GM12878 (cell line): ENCODE measurements around the gene SRSF3. TPM values are rescaled to one million over a fixed set of nuclear protein-coding genes. Genes with fewer than 3 reads are reported as not detected.
"Not testable (repeated sequence)": the region's sequence is repeated elsewhere in the genome, so short reads cannot be mapped to it uniquely, and the experiment has no call there.

ENCODE experiments used
- ATAC-seq: fragments of 200-7000 bp; cut with Tn5 transposase; 3 replicates; pipeline ENCODE4 v1.9.1; 2020; ENCODE audit warnings: mild to moderate bottlenecking, moderate library complexity
- BruUV-seq: library from RNA; stranded (reverse); fragments of 400-500 nt; replicated peaks from 2 replicates; lab custom pipeline; 2021; lab: Mats Ljungman, UMichigan
- CTCF ChIA-PET: fragments of 300-600 bp; sonication (Branson Sonifier 250); formaldehyde crosslinking; extraction: SDS; loops from one replicate; lab custom pipeline; 2021; ENCODE audit warnings: inconsistent platforms; lab: Yijun Ruan, JAX
- POLR2A ChIA-PET: fragments of 350-600 bp; formaldehyde crosslinking; extraction: SDS; loops from one replicate; lab custom pipeline; 2021; ENCODE audit warnings: inconsistent platforms; lab: Charles Lee
- RAD21 ChIA-PET: fragments of 300-600 bp; sonication (Branson Sonifier 250); formaldehyde crosslinking; loops from one replicate; lab custom pipeline; 2023; ENCODE audit warnings: antibody characterized with exemption; ENCODE audit not compliant: unreplicated experiment; lab: Charles Lee
- SMC1A ChIA-PET: fragments of 300-600 bp; sonication (Branson Sonifier 250); formaldehyde crosslinking; loops from one replicate; lab custom pipeline; 2023; ENCODE audit not compliant: unreplicated experiment, uncharacterized antibody; lab: Charles Lee
- DNase-seq: peaks from one replicate; pipeline ENCODE4 v3.0.0-alpha.2; 2011; ENCODE audit warnings: low read depth, low spot score
- FAIRE-seq: peaks from 3 replicates; lab custom pipeline; 2011; peaks lifted over from hg19 to GRCh38; lab: Jason Lieb, UNC
- H2AFZ ChIP-seq: 2 replicates; pipeline ENCODE4 v1.6.0; 2011; ENCODE audit warnings: low read depth, low read length, control low read depth; ENCODE audit not compliant: control insufficient read depth
- H3K27ac ChIP-seq: 2 replicates; pipeline ENCODE4 v1.5.1; 2011; ENCODE audit warnings: control low read depth; ENCODE audit not compliant: control insufficient read depth, insufficient read depth
- H3K27me3 ChIP-seq, 2 experiments: replicated peaks in 1 of 2; 2 replicates each; pipeline versions ENCODE4 v1.6.0 to v1.6.1; 2011; ENCODE audit warnings: low read length in 1 of 2; ENCODE audit not compliant: control insufficient read depth in 2 of 2, insufficient read depth in 2 of 2
- H3K36me3 ChIP-seq, 2 experiments: 2 replicates each; pipeline ENCODE4 v1.5.1; 2011; ENCODE audit warnings: low read length in 1 of 2; ENCODE audit not compliant: control insufficient read depth in 2 of 2, insufficient read depth in 2 of 2
- H3K4me1 ChIP-seq: 2 replicates; pipeline ENCODE4 v1.6.1; 2011; ENCODE audit warnings: mild to moderate bottlenecking, low read length, moderate library complexity, mixed read lengths; ENCODE audit not compliant: control insufficient read depth, insufficient read depth
- H3K4me2 ChIP-seq: 2 replicates; pipeline ENCODE4 v1.6.0; 2011; ENCODE audit warnings: control low read depth; ENCODE audit not compliant: control insufficient read depth, insufficient read depth
- H3K4me3 ChIP-seq: fragments of 200-600 bp; sonication (generic); 2 replicates; pipeline ENCODE4 v1.5.1; 2016
- H3K79me2 ChIP-seq: 2 replicates; pipeline ENCODE4 v1.6.0; 2011; ENCODE audit warnings: low read length; ENCODE audit not compliant: control insufficient read depth, insufficient read depth
- H3K9ac ChIP-seq: 2 replicates; pipeline ENCODE4 v1.8.0; 2011; ENCODE audit warnings: low read length, control low read depth, mixed read lengths; ENCODE audit not compliant: control insufficient read depth, insufficient read depth
- H3K9me3 ChIP-seq: replicated peaks from 3 replicates; pipeline ENCODE4 v1.5.1; 2011; ENCODE audit warnings: mild to moderate bottlenecking, low read length; ENCODE audit not compliant: control insufficient read depth, insufficient read depth
- H4K20me1 ChIP-seq: 2 replicates; pipeline ENCODE4 v1.6.0; 2011; ENCODE audit not compliant: control insufficient read depth, insufficient read depth
- BACH1 ChIP-seq: fragments of 450-650 bp; IDR thresholded peaks from 2 replicates; pipeline ENCODE4 v1.6.1; 2017; ENCODE audit warnings: mild to moderate bottlenecking, borderline replicate concordance
- CREM ChIP-seq: IDR thresholded peaks from 2 replicates; pipeline ENCODE4 v1.6.1; 2014; ENCODE audit warnings: antibody characterized with exemption, low read depth
- MYB ChIP-seq: fragments of 150-350 bp; IDR thresholded peaks from 2 replicates; pipeline ENCODE4 v1.6.1; 2014; ENCODE audit warnings: mild to moderate bottlenecking, low read depth, low read length, borderline replicate concordance
- SREBF2 ChIP-seq: IDR thresholded peaks from 2 replicates; pipeline ENCODE4 v1.6.1; 2012; ENCODE audit warnings: mild to moderate bottlenecking, low read length
- WGBS: methylation state at CpG from one replicate; pipeline ENCODE4 v1.1.6; 2016; ENCODE audit warnings: low lambda C conversion rate; ENCODE audit not compliant: insufficient replicate concordance, insufficient coverage; ENCODE audit errors: missing lambda C conversion rate; 5-methylcytosine and 5-hydroxymethylcytosine counted together
- in situ Hi-C: fragments of 300-500 bp; cut with MboI; formaldehyde crosslinking; loops from 9 replicates; pipeline ENCODE4 v1.14.3; 2018; ENCODE audit warnings: mixed read lengths
- intact Hi-C: fragments of 100-400 bp; cut with micrococcal nuclease; formaldehyde crosslinking; loops from one replicate; pipeline ENCODE4 v1.14.2; 2022; ENCODE audit not compliant: unreplicated experiment
- polyA plus RNA-seq, 11 experiments: library from polyadenylated mRNA; depleted of rRNA in 4 of 11; unstranded in 6 of 11; stranded (reverse) in 5 of 11; fragments of >200 nt; fragmentation: Nextera tagmentation in 4 of 11; fragmentation: Illumina TruSeq in 1 of 11; extraction: Ambion mirVana in 4 of 11; extraction: Trizol in 1 of 11; gene quantifications; 1 replicate in 1 of 11; 2 replicates in 10 of 11; pipeline versions ENCODE4 v1.2.1 to v1.2.3, GENCODE V29; 2011 to 2016; ENCODE audit warnings: inconsistent platforms in 2 of 11, missing spikeins in 2 of 11, low read depth in 1 of 11
- total RNA-seq, 4 experiments: library from RNA; depleted of rRNA in 3 of 4; stranded (reverse); fragments of >200 nt in 3 of 4; fragmentation: Illumina TruSeq in 1 of 4; extraction: Trizol in 1 of 4; gene quantifications; 2 replicates each; pipeline versions ENCODE4 v1.2.1 to v1.2.3, GENCODE V29; 2013 to 2021
- TF ChIP-seq, protein P1 (sequence below): fragments of 450-650 bp; IDR thresholded peaks from 2 replicates; pipeline ENCODE4 v1.6.1; 2017; ENCODE audit warnings: low read depth, mild to moderate bottlenecking, moderate library complexity

SRSF3 gene
- total and polyA plus RNA-seq, 10 of the 15 experiments (the other 5 are each of a cell fraction or from before 2014, with no cell fraction given) = 195 to 1,377 (median 493) TPM

DNA sequence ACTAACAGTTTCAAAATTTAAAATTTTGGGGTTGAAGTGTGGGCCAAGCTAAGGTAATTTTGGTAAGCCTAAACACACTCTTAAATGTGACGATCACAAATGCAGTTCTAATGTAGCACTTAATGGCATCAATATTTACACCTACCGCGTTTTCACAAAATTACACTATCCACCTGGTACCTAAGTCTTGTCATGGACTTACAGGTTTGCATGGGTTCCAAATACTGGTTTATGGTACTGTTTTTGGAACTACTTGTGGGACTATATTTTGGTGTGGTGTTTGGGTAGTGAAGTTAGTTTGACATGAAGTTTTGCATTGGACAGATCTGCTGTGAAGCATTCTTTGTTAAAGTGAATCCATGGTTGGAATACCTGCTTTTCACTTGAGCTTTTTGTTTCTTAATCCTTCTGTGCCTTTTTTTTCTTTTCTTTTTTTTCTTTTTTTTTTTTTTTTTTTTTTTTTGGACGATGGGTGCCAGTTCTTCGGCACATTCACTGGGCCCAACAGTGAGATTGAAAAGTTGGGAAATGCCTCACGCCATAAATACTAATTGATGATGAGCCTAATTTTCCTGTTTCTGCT lies 6.5 kb downstream of the SRSF3 start:
- no peak overlapping the region for H3K9ac ChIP-seq
- H3K36me3 ChIP-seq = peaks cover 23 to 55% of the 10 kb centered on the region in 2 experiments
- ChIA-PET SMC1A (interaction anchor here (0.6 to 5.1 kb wide), 11 partner anchors 8 to 138 kb away, joined by 3 to 50 read pairs (median 3); no protein-coding TSS in a partner anchor), RAD21 (interaction anchor here (0.6 to 1.1 kb wide), 4 partner anchors 14 to 460 kb away, joined by 3 to 8 read pairs (median 3); no protein-coding TSS in a partner anchor), CTCF (interaction anchor here (0.7 to 4.2 kb wide), 8 partner anchors 8 to 159 kb away, joined by 3 to 20 read pairs (median 4); no protein-coding TSS in a partner anchor), POLR2A (interaction anchor here (0.5 to 1.6 kb wide), 7 partner anchors 56 to 1417 kb away, joined by 3 to 11 read pairs (median 3); no protein-coding TSS in a partner anchor)
- ATAC-seq (0 out of 3 replicates have a peak, but pooled peaks have one; percentile 3), DNase-seq (no peak), FAIRE-seq (no peak)
- in situ Hi-C loops = no loop called here
- no peaks in the 10 kb centered on the region for H3K27me3 ChIP-seq
- H2AFZ ChIP-seq = no peak overlapping the region
- H3K27ac ChIP-seq = no peak overlapping the region
- no peak for TF ChIP-seq SREBF2
- TF ChIP-seq, protein P1, sequence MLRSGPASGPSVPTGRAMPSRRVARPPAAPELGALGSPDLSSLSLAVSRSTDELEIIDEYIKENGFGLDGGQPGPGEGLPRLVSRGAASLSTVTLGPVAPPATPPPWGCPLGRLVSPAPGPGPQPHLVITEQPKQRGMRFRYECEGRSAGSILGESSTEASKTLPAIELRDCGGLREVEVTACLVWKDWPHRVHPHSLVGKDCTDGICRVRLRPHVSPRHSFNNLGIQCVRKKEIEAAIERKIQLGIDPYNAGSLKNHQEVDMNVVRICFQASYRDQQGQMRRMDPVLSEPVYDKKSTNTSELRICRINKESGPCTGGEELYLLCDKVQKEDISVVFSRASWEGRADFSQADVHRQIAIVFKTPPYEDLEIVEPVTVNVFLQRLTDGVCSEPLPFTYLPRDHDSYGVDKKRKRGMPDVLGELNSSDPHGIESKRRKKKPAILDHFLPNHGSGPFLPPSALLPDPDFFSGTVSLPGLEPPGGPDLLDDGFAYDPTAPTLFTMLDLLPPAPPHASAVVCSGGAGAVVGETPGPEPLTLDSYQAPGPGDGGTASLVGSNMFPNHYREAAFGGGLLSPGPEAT = no peak
- no peak for TF ChIP-seq MYB
- no peak for TF ChIP-seq CREM
- 0 out of 2 replicates have a peak, but pooled peaks have one; percentile 17 for TF ChIP-seq BACH1
- TF ChIP-seq, all 136 proteins: peak for 1
- H3K4me3 ChIP-seq = peak overlapping the region; percentile 73
- H3K79me2 ChIP-seq = peaks cover 93% of the 10 kb centered on the region
- 90% methylated on average over 5 of the region's 6 CpGs for WGBS
- intact Hi-C loops = no loop called here
- H3K4me1 ChIP-seq = peaks cover 3% of the 10 kb centered on the region; the same call in 1 of the 2 replicates
- TSS peak; percentile 0 for BruUV-seq
- H4K20me1 ChIP-seq = peaks cover 11% of the 10 kb centered on the region
- H3K9me3 ChIP-seq = no peaks in the 10 kb centered on the region
- peak overlapping the region; percentile 41 for H3K4me2 ChIP-seq

DNA sequence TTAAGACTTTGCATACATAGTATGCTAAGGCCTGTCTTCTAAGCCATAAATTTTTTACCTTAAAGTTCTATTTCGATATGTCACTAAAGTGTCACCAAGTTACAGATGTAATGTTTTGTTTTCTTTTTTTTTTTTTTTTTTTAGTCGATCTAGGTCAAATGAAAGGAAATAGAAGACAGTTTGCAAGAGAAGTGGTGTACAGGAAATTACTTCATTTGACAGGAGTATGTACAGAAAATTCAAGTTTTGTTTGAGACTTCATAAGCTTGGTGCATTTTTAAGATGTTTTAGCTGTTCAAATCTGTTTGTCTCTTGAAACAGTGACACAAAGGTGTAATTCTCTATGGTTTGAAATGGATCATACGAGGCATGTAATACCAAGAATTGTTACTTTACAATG lies 7.7 kb downstream of the SRSF3 start:
- WGBS = 64% methylated on average over 2 of the region's 3 CpGs
- ATAC-seq, intact Hi-C loops, in situ Hi-C loops, BruUV-seq, H3K27me3 ChIP-seq, H3K4me3 ChIP-seq, H3K27ac ChIP-seq, DNase-seq, FAIRE-seq, H3K9me3 ChIP-seq, H3K4me2 ChIP-seq, H3K9ac ChIP-seq, H3K4me1 ChIP-seq, H2AFZ ChIP-seq: not testable (repeated sequence)
- POLR2A ChIA-PET = interaction anchor here (0.7 to 1.2 kb wide), 4 partner anchors 26 to 920 kb away, joined by 3 to 11 read pairs (median 6); no protein-coding TSS in a partner anchor
- CTCF ChIA-PET = interaction anchor here (1.0 kb wide), 1 partner anchor 17 kb away, joined by 3 read pairs; no protein-coding TSS in a partner anchor
- RAD21 ChIA-PET = interaction anchor here (1.0 kb wide), 2 partner anchors 13 to 67 kb away, joined by 3 to 5 read pairs; no protein-coding TSS in a partner anchor
- H3K36me3 ChIP-seq = peaks cover 26 to 65% of the 10 kb centered on the region in 2 experiments
- SMC1A ChIA-PET = interaction anchor here (1.5 to 5.1 kb wide), 5 partner anchors 7 to 140 kb away, joined by 3 to 50 read pairs (median 5); no protein-coding TSS in a partner anchor
- peaks cover 81% of the 10 kb centered on the region for H3K79me2 ChIP-seq
- peaks cover 11% of the 10 kb centered on the region for H4K20me1 ChIP-seq
